Sigmoid colon (tissue), 4 donors: ENCODE data around the gene DLG1.

ENCODE experiments used
- EP300 ChIP-seq, 4 donors: sonication (generic); formaldehyde crosslinking; IDR thresholded peaks; one replicate each; pipeline ENCODE4 v1.6.1; 2017; ENCODE audit warnings: antibody characterized with exemption in 4 of 4
- TF ChIP-seq, protein P1 (sequence below), 4 experiments: fragments of 450-650 bp in 3 of 4; fragments of 200-600 bp in 1 of 4; IDR thresholded peaks; one replicate each; pipeline ENCODE4 v1.5.1; 2016 to 2019; ENCODE audit warnings: antibody characterized with exemption in 4 of 4, mild to moderate bottlenecking in 3 of 4, moderate library complexity in 2 of 4

DNA sequence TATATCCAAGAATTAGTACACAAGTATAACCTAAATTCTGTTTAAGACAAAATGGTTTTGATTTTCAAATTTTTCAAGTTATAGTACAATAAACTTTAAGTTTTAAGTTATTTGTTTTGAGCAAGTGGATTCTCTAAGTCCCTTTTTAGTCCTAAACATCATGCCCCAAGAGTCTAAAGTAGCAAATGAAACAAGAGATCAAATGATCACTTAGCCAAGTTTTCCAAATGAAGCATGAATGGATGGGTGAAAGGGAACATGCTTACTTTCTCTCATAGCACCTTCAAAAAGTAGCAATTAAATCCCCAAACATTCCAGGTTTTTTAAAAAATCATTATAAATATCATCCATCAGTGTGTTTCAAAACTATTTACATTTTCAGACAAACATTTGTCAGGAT lies 19.5 kb downstream of the DLG1 start:
- no peak for TF ChIP-seq EP300 (IDR thresholded peaks at IDR 0.05)
- TF ChIP-seq, protein P1, sequence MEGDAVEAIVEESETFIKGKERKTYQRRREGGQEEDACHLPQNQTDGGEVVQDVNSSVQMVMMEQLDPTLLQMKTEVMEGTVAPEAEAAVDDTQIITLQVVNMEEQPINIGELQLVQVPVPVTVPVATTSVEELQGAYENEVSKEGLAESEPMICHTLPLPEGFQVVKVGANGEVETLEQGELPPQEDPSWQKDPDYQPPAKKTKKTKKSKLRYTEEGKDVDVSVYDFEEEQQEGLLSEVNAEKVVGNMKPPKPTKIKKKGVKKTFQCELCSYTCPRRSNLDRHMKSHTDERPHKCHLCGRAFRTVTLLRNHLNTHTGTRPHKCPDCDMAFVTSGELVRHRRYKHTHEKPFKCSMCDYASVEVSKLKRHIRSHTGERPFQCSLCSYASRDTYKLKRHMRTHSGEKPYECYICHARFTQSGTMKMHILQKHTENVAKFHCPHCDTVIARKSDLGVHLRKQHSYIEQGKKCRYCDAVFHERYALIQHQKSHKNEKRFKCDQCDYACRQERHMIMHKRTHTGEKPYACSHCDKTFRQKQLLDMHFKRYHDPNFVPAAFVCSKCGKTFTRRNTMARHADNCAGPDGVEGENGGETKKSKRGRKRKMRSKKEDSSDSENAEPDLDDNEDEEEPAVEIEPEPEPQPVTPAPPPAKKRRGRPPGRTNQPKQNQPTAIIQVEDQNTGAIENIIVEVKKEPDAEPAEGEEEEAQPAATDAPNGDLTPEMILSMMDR (IDR thresholded peaks at IDR 0.05), result no peak
